Jurkat, Clone E6-1 (cell line): ENCODE data around the gene DNAJC30.
"Not testable (repeated sequence)": the region's sequence is repeated elsewhere in the genome, so short reads cannot be mapped to it uniquely, and the experiment has no call there.

ENCODE experiments used
- DNase-seq: peaks from one replicate; pipeline ENCODE4 v3.0.0-alpha.2; 2011; ENCODE audit warnings: low read depth, low spot score
- H3K4me3 ChIP-seq: 2 replicates; pipeline ENCODE4 v1.5.1; 2011; ENCODE audit warnings: mild to moderate bottlenecking, low read length, control low read depth, moderate library complexity

The DNAJC30 gene

DNA sequence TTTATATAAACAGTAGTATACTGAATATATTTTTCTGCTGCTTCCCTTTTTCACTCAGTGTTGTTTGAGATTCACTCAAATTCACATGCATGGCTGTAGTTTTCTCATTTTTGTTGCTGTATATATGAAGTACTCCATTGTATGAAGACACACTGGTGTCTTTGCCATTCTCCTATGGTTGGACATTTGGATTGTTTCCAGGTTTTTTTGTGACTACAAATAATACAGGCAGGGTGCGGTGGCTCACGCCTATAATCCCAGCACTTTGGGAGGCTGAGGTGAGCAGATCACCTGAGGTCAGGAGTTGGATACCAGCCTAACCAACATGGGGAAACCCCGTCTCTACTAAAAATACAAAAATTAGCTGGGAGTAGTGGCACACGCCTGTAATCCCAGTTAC, 22.7 kb downstream of the DNAJC30 start:
- DNase-seq, H3K4me3 ChIP-seq: not testable (repeated sequence)

DNA sequence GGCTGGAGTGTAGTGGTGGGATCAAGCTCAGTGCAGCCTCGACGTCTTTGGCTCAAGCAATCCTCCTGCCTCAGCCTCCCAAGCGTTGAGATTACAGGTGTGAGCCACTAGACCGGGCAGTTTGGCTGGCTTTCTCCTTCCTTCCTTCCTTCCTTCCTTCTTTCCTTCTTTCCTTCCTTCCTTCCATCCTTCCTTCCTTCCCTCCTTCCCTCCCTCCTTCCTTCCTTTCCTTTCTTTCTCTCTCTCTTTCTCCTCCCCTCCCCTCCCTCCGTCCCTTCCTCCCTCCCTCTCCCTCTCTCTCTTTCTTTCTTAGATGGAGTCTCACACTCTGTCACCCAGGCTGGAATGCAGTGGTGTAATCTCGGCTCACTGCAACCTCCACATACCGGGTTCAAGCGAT, 23.3 kb downstream of the DNAJC30 start:
- H3K4me3 ChIP-seq = no peak overlapping the region
- DNase-seq = no peak

DNA sequence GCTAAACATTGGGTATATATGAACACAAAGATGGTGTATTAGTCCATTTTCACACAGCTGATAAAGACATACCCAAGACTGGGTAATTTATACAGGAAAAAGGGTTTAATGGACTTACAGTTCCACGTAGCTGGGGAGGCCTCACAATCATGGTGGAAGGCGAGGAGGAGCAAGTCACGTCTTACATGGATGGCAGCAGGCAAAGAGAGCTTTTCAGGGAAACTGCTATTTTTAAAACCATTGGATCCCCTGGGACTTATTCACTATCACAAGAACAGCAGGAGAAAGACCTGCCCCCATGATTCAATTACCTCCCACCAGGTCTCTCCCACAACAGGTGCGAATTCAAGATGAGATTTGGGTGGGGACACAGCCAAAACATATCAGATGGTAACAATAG, 27.9 kb downstream of the DNAJC30 start:
- H3K4me3 ChIP-seq, DNase-seq: not testable (repeated sequence)

DNA sequence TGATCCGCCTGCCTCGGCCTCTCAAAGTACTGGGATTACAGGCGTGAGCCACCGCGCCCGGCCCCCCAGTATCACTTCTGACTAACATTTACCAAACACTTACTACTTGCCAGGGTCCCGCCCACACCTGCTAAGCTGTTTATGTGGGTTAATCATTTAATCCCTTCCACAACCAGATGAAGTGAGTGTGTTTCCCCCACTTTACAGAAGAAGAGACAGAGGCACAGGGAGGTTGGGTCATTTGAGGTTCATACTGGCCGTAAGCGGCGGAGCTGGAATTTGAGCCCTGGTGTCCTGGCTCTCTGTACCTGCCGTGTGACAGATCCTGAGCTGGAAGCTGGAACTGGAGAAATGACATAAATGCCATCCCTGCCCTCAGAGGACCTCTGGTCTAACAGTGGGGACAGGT, 30.7 kb downstream of the DNAJC30 start:
- no peak overlapping the region for H3K4me3 ChIP-seq
- DNase-seq = no peak

DNA sequence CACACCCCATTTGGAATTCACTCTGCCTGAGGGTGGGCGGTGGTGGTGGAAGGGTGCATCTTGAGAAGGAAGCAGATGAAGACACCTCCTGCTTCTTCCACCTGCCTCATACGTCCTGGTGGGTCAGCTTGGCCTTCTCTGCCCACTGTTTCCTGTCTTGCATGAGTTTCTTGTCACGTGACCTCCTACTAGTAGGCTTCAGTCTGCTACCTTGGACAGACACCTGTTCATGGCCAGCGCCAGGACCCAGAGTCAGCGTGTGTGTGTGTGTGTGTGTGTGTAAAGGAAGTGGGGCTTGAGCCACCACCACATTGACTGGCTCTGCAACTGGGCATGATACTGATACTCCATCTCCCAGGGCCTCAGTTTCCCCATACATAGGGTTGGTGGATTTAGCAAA, 32.7 kb downstream of the DNAJC30 start:
- DNase-seq = no peak
- no peak overlapping the region for H3K4me3 ChIP-seq

DNA sequence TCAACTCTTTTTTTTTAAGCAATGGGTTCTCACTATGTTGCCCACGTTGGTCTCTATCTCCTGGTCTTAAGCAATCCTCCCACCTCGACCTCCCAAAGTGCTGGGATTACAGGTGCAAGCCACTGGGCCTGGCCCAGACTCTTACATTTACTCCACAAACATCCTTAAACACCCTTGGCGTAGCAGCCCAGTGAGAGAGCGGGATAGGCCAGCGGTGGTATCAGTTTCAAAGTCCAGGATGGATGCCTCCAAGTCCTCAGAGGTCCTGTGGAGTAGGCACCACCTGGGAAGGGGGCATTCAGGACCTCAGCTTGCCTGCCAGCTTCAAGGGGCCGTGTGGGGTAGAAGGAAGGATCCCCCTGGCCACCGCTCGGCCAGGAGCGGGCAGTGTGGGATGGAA, 33.7 kb downstream of the DNAJC30 start:
- H3K4me3 ChIP-seq = no peak overlapping the region
- DNase-seq = no peak

DNA sequence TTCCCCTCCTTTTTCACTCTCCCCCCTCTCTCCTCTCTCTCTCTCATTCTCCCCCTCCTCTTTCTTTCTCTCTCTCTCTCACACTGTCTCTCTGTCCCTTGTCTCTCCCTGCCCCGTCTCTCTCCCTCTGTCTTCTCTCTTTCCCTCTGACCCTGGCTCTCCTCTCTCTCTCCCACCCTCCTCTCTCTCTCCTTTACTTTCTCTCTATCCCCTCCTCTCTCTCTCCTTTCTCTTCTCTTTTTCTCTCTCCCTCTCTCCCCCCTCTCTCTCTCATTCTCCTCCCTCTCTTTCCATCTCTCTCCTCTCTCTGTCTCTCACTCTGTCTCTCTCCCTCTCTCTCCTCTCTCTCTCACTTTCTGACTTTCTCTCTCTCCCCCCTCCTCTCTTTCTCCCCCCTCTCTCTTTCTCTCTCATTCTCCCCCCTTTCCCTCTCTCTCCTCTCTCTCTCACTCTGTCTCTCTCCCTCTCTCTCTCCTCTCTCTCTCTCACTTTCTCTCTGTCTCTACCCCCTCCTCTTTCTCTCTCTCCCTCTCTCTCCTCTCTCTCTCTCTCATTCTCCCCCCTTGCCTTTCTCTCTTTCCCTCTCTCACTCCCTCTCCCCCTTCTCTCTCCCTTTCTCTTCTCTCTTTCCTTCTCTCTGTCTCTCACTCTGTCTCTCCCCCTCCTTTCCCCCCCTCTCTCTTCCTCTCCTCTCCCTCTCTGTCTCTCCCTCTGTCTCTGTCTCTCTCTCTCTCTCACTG, 34.5 kb downstream of the DNAJC30 start:
- H3K4me3 ChIP-seq = no peak overlapping the region

DNA sequence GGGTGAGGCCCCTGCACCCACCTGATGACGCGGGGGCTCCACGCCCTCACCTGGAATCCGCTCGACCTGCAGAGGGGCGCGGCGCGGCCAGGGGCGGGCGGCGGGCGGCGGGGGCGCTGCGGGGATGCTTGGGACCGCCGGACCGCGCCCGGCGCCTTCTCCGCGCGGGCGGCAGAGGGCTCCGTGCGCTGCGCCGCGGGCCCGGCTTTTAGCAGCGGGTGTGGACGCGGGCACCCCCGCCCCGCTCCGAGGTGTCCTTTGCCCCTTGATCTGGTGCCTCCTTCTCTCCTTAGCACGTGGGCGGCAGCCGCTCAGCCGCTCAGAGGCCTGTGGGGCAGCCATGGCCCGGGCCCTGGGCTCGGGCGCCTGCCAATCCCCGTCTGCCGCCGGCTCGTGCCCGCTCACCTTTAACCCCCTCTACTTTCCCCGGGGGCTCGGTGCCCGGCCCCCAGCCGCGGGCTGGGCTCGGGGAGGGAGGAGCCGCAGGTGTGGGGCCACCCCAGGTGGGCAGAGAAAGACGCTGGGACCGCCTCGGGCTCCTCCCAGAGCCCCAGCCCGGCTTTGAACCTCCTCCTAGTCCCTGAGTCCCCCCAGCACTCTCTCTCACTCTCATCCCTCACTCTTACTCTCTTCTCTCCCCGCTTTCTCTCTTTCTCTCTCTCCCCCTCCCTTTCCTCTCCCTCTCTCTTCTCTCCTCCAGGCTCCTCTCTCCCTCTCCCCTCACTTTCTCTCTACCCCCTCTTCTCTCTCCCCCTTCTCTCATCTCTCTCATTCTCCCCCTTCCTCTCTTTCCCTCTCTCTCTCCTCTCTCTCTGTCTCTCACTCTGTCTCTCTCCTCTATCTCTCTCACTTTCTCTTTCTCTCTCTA, 35.3 kb downstream of the DNAJC30 start:
- DNase-seq = no peak
- H3K4me3 ChIP-seq = peak overlapping the region; percentile 30

More for the DNA sequence above, 34.5 kb downstream of the DNAJC30 start:
- DNase-seq = no peak

DNA sequence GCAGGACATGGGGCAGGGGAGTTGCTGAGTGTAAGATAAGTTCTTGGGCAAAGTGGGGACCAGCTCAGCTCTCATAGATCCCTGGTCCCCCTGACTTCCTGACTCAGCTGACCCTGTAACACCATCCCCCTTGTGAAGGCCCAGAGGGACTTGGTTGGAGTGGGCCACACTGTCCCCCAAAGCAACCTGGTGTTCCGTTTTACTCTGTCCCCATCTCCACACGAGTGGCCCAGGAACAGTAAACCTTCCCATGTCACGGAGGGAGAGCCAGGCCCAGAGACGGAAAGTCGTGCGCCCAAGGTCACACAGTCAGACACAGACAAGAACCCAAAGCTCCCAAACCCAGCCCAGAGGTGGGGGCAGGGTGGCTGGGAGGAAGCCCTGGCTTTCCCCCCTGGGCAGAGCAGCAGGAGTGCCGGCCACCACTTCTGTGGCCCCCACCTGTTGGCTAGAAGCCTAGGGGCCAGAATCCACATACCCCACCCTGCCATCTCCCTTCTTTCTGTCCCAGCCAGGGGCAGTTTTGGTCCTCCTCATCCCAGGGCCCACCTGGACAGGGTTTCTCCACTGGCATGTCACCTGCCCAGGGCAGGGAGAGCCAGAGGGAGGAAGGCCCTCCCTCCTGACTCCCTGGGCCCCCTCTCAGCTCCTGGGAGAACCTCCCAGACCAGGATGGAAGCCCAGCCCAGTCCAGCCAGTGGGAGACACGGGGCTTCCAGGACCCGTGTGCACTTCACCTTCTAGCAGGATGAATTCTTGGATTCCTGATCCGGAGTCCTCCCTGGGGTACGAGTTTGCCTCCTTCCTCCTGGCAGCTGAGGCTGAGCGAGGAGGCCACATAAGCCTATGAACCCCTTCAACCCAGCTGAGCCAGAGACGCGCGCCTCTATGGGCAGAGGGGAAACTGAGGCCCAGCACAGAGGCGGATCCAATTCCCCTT, 36.2 kb downstream of the DNAJC30 start:
- H3K4me3 ChIP-seq = no peak overlapping the region
- no peak for DNase-seq

DNA sequence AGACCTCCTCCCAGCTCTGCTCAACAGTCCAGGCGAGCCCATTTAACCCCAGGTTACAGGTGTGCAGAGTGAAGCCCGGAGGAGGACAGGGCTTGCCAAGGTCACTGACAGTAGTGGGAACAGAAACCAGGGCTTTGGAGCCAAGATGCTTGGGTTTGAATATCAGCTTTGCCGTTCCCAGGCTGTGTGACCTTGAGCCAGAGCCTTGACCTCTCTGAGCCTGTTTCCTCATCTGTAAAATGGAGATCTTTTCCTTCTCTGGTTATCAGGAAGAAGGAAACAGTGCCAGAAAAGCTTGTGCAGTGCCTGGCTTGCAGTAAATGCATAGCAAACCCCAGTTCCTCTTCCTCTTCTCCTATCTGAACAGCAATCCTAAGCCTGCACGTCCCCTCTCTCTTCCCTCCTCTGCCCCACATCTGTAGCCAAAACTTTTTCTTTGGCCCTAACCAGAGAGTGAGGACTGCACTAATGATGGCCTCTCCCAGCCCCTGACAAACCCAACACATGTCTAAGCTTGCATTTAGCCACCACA, 37.5 kb downstream of the DNAJC30 start:
- H3K4me3 ChIP-seq = no peak overlapping the region
- no peak for DNase-seq

DNA sequence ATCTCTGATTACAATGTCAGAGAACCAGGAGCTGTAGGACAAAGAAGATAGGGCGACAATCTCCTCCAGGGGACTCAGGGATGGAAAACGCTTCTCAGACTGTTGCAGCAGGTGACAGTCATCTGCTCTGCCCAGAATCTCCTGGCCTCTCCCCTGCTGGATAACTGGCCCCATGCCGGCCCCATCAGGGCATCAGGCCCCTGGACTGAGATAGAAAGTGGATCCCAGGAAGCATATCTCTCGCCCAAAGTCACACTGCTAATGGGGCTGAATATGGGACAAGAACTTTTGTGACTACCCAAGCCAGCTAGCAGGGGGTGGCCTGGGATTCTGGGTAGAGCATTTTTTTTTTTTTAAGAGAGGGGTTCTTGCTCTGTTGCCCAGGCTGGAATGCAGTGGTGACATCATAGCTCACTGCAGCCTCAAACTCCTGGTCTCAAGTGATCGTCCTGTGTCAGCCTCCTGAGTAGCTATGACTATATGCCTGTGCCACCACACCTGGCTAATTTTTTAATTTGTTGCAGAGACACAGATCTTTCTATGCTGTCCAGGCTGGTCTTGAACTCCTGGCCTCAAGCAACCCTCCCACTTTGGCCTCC, 38.5 kb downstream of the DNAJC30 start:
- no peak for DNase-seq
- H3K4me3 ChIP-seq = no peak overlapping the region

DNA sequence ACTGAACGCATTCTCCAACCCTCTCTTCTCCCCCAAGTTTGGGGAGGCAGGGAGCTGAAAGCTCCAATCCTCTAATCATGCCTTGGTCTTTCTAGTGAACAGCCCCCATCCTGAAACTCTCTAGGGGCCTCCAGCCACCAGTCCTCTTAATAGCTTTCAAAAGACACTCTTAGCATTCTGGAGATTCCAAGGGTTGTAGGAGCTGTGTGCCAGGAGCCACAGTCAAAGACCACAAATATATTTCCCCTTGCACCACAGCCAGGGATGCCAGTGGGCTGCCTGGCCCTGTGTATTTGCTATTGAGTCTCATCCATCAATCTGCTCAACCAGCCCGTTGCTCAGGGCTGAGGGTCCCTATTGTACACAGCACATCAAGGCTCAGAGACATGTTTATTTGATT, 40.4 kb downstream of the DNAJC30 start:
- no peak overlapping the region for H3K4me3 ChIP-seq
- no peak for DNase-seq

DNA sequence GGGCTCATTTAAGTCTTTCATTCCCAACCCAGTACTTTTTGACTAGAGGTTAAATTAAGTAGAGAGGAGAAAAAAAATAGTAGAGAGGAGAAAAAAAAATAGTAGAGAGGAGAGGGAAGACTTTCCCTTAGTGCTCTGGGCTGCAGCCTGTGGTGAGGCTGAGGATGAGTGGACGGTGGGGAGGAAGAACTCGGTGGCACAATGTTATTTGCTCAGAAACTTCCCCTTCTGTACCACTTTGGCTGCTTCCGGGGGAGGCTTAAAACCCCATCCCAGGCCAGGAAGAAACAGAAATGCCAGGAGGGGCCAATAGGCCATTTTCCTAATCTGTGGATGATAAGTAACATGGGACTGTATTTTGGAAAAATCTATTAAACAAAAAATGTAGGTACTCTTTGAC, 44.3 kb downstream of the DNAJC30 start:
- DNase-seq = no peak
- no peak overlapping the region for H3K4me3 ChIP-seq

DNA sequence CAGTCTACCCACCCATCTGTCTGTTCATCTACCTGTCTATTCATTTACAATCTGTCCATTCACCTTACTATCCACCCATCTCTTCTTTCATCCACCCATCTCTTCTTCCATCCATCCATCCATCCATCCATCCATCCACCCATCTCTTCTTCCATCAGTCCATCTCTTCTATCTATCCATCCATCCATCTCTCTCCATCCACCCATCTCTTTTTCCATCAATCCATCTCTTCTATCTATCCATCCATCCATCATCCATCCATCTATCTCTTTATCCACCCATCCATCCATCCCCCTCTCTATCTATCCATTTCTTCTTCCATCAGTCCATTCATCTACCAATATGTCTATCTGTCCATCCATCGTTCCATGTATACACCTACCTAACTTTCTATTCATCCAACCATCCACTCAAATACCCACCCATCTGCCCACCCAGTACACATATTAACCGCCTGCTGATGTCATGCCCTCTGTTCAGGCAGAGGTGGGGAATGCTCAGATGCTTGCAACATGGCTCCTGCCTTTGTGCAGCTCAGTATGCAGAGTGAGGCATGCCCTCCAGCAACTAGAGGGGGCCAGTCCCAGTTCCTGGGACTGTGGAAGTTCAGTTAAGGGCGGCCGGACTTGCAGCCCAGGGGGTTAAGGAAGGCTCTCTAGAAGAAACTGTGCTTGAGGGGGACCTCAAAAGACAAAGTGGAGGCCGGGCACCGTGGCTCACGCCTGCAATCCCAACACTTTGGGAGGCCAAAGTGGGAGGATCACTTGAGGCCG, 47.6 kb downstream of the DNAJC30 start:
- H3K4me3 ChIP-seq = no peak overlapping the region
- DNase-seq = no peak

DNA sequence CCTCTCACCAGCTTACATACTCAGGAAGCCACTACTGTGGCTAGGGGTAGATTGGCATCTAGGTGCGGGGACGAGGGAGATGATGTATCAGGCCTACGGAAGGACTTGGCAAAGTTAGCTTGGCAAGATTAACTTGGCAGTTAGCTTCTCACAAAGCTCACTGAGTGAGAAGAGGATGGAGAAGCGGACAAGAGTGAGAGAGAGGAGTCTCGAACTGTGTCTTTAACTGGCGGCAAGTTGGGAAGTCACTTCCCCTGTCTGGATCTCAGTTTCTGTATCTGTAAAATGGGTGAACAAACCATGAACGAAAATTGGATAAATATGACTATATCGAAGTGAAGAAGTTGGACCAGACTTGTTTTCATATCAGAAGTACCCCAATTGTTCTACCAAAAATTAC, 49.4 kb downstream of the DNAJC30 start:
- no peak overlapping the region for H3K4me3 ChIP-seq
- DNase-seq = no peak

DNA sequence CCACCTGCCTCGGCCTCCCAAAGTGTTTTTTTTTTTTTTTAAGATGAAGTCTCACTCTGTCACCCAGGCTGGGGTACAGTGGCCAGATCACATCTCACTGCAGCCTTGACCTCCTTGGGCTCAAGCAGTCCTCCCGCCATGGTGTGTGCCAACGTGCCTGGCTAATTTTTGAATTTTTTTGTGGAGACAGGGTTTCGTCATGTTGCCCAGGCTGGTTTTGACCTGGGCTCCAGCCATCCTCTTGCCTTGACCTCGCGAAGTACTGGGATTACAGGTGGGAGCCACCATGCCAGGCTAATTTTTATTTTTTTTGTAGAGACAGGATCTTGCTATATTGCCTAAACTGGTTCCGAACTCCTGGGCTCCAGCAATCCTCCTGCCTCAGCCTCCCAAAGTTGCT, 49.9 kb downstream of the DNAJC30 start:
- no peak overlapping the region for H3K4me3 ChIP-seq
- DNase-seq = no peak

DNA sequence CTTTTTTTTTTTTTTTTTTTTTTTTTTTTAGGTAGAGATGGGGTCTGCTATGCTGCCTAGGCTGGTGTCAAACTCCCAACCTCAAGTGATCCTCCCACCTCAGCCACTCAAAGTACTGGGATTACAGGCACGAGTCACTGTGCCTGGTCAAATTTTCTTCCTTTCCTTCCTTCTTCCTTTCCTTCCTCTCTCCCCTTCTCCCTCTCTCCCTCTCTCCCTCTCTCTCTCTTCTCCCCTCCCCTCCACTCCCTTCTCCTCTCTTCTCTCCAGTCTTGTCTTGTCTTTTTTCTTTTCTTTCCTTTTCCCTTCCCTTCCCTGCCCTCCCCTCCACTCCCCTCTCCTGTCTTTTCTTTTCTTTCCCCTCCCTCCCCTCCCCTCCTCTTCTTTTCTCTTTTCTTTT, 51.7 kb downstream of the DNAJC30 start:
- DNase-seq = no peak
- H3K4me3 ChIP-seq = no peak overlapping the region
